GM18907 (cell line): ENCODE data around the gene ITGB3BP.
A peak's percentile ranks its signal among the peaks of the same experiment; 100 is the strongest.
"Not testable (repeated sequence)": the region's sequence is repeated elsewhere in the genome, so short reads cannot be mapped to it uniquely, and the experiment has no call there.

Source experiments
- ATAC-seq: cut with Tn5 transposase; IDR thresholded peaks from one replicate; pipeline ENCODE4 v1.9.1; 2021; ENCODE audit warnings: mild to moderate bottlenecking, moderate library complexity; ENCODE audit not compliant: unreplicated experiment

The ITGB3BP gene

DNA sequence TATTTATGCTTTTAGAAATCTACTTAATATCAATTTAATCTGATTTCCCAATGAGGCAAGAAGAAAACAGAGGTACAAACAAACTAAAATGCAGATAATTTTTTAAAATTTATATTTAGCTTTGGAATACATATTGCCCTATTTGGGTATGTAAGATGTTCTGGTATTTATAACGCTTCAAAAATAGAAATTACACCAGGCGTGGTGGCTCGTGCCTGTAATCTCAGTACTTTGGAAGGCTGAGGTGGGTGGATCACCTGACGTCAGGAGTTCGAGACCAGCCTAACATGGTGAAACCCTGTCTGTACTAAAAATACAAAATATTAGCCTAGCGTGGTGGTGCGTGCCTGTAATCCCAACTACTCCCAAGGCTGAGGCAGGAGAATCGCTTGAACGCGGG lies 13.3 kb downstream of the ITGB3BP start:
- ATAC-seq: no peak

DNA sequence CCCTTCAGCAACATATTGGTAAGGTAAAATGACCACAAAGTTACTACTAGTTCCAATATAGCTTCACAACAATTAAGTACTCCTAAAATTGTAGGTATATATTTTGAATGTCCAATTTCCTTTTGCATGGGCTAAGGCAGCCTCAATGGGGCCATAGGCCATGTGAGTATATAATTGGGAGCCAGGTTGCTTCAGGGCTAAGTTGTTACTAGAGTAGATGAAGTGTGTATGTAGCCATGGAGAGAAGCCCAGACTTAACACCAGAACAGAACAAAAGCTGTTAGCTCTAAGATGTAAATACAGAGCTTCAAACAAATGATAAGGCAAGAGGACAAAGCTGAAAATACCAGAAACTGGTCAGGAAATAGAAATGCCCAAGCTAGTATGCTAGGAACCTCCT lies 16.2 kb downstream of the ITGB3BP start:
- no peak for ATAC-seq

DNA sequence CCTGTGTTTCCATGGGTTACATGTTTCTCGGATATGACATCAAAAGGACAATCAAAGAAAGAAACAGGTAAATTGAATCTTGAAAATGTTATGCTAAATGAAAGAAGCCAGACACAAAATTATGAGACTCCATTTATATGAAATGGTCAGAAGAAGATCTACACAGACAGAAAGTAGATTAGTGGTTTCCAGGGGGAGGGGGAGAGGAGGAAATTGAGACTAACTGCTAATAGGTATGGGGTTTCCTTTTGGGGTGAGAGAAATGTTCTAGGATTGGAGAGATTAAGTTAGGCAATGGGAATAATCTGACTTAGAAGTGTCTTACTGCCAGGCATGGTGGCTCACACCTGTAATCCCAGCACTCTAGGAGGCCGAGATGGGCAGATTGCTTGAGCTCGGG lies 21.8 kb downstream of the ITGB3BP start:
- ATAC-seq: no peak

DNA sequence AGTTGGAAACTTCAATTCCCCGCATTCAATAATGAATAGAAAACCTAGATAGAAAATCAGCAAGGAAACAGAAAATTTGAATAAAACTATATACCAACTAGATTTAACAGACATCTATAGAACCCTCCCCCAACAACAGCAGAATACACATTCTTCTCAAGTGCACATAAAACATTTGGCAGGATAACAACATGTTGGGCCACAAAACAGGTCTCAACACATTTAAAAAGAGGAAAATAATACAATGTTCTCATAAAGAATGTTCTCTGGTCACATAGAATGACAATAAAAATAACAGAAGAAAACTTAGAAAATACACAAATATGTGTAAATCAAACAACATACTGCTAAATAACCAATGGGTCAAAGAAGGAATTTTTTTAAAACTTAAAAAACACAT lies 24.9 kb downstream of the ITGB3BP start:
- no peak for ATAC-seq

DNA sequence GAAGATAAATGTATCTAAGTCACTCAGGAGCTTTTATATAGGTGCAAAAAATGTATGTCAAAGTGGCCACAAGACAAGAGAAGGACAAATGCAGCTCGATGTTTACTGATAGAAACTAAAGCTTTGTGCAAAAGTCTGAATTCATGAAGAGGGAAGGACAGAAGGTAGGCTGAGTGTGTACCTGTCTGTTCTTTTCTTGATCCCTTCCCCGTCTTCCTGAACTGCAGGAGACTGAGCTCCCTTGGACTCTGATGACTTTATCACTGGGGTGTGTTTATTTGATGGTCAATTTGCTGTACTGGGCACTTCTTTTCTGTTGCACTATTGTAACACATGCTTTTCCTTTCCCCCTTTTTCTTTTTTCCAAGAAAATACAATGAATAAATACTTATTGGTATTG lies 25.4 kb downstream of the ITGB3BP start:
- ATAC-seq: no peak

DNA sequence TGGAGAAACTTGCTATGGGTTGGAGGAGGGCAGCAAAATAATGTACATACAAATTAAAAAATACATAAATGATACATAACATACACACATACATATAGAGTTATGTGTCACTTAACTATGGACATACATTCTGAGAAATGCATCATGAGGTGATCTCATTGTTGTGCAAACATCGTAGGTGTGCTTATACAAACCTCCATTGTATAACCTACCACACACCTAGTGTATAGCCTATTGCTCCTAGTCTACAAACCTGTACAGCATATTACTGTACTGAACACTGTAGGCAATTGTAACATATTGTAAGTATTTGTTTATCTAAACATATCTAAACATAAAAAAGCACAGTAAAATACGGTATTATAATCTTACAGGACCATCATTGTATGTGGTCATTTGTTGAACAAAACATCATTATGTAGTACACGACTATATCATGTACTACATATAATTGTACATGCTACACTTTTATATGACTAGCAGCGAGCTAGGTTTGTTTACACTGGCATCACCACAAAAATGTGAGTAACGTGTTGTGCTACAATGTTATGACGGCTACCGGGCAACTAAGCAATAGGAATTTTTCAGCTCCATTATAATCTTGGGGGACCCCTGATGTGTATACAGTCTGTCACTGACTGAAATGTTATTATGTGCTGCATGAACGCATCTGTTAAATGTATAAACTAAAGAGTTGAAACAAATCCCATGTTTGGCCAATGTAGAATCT lies 35.5 kb downstream of the ITGB3BP start:
- ATAC-seq: no peak

DNA sequence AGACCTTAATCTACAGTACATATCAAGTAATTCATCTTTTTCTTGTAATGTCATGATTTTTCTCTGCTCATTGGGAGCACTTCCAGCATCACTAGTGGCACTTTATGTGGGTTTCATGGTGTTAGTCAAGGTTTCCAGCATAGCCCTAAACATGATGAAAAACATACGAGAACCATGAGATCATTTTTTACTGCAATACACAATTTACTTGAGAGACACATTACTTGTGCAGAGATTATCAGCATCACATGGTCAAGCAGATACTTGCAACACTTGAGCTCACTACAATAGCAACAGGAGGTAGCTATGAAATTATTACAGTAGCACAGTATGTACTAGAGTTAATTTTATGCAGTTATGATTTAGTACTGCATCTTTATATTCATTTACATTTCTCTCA lies 36.4 kb downstream of the ITGB3BP start:
- ATAC-seq: no peak

DNA sequence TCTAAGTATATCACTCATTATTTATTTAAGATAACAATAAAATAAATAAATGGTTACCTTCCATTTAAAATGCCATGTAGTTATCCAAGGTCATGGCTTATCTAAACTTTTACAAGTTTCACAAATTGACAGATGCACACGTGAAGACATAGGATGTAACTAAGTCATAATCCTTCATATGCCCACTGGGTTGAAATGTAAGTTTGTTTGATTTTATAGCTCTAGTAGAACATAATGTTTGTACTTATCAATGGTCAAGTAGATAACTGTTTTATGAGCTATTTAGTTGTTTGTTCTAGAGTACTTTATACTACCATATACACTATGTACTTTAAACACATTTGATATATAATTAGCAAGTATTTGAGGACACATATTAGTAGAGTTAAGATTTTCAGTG lies 43.0 kb downstream of the ITGB3BP start:
- no peak for ATAC-seq

DNA sequence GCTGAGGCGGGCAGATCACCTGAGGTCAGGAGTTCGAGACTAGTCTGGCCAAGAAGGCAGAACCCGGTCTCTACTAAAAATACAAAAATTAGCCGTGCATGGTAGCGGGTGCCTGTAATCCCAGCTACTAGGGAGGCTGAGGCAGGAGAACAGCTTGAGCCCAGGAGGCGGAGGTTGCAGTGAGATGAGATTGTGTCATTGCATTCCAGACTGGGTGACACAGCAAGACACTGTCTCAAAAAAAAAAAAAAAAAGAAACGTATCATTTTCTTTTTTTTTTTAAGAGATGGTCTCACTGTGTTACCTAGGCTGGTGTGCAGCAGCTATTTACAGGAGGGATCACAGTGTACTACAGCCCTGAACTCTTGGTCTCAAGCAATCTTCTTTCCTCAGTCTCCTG lies 47.3 kb downstream of the ITGB3BP start:
- no peak for ATAC-seq

DNA sequence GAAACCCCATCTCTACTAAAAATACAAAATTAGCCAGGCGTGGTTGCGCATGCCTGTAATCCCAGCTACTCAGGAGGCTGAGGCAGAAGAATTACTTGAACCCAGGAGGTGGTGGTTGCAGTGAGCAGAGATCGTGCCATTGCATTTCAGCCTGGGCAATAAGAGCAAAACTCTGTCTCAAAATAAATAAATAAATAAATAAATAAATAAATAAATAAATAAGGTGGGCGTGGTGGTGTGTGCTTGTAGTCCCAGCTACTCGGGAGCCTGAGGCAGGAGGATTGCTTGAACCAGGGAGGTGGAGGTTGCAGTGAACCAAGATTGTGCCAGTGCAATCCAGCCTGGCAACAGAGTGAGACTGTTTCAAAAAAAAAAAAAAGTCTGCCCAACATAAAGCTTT lies 54.3 kb downstream of the ITGB3BP start:
- not testable (repeated sequence) for ATAC-seq

DNA sequence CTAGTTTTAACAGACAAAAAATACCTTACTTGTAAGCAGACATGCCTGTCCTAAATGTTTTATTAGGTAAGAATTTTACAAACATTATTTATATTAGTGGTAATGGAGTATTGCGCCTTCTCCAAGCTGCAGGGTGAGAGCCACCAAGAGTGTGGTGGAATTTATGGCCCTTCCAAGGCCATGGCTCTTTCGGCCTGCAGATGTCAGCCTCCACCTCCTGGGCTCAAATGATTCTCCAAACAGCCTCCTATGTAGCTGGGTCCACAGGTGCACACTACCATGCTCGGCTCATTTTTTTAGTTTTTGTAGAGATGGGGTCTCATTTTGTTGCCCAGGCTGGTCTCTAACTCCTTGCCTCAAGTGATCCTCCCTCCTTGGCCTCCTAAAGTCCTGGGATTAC lies 56.3 kb downstream of the ITGB3BP start:
- no peak for ATAC-seq

DNA sequence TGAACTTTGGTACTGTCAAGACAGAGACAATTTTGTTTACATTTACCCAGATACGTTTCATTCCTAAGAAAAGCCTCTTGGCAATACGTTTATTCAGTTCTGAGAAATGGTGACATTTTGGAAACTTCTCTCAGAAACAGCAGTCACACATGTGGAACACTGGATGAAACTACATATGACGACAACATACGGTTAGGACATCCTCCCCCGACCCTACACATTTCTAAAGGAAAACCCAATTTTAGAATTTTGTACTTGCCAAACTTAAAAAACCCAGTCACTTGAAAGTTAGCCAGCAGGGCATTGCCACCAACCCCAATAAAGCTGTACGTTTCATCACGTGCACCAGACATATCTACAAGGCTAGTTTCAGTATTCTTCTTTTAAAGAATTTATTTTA lies 56.8 kb downstream of the ITGB3BP start:
- no peak for ATAC-seq

DNA sequence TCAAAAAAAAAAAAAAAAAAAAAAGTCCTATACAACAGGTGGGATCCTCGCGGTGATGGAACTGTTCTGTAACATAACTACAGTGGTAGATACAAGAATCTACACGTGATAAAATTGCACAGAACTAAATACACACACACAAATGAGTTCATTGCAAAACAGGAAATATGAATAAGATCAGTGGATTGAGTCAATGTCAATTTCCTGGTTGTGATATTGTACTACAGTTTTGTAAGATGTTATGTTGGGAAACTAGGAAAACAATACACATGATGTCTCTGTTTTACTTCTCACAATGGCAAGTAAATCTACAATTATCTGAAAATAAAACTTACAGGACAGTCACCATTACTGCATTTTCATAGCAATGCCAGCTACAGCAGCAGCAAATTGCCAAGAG lies 59.8 kb downstream of the ITGB3BP start:
- ATAC-seq: no peak

DNA sequence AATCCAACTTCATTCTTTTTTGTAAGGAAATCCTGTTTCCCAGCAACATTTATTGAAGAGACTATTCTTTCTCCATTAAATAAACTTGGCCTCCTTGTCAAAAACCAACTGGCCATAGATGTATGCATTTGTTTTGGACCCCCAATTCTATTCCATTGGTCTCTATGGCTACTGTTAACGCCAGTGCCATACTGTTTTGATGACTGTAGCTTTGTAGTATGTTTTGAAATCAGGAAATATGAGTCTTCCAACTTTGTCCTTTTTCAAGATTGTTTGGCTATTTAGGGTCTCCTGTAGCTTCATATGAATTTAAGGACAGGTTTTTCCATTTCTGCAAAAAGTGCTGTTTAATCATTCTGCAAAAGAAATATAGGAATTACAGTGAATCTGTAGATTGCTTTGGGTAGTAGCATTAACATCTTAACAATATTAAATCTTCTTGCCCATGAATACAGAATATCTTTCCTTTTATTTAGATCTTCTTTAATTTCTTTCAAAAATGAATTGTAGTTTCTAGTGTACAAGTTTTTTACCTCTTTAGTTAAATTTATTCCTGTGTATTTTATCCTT lies 61.3 kb downstream of the ITGB3BP start:
- ATAC-seq: no peak

DNA sequence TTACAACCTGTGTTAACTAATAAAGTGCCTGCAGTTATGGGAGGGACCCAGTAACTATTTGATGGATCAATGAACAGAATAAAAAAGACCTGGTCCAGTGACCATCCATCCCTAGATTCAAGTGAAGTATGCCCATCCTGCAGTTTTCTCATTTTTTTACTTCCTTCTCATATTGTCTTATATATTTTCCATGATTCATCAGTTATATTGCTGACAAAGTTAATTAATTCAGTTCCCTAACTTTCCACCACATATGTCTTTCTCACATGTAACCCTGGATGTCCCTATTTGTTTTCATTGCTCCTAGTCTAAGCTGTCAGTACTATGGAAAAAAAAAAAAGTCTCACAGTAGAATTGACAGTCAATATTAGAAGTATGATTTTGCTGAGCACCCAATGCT lies 64.3 kb downstream of the ITGB3BP start:
- no peak for ATAC-seq

DNA sequence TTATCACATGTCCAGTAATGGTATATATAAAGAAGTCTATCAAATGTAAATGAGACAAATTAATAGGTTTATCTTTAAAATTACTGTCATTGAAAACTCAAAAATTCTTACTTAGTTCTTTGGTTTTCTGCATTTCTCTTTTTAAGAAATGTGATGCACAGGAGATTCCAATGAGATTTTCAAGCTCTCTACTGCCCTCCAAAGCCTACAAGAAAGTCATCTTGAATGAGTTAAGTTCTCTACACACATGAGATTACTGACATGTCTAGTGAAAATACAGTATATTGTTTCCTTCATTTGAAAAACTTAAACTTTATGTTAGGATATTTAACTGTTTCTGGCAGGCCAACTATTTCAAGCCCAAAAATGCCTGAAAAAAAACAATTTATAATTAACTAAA lies 68.8 kb downstream of the ITGB3BP start:
- no peak for ATAC-seq

DNA sequence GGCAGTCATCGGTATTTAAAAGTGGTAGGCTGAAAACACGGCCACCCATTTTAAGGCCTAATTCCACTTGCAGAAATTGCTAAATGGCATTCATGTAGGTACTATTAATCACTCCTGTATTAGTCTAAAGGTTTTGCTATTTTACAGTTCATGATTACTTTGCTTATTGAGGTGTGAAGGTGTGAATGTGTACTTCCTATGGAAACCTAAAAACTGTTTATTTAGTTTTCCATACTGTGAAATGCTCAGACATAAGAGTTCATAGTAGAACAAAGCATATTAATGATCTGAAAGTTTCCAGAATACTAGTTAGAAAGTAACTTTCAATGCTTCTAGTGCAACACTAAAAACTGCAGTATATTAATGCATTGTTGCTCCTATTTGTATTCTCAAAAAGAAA lies 69.8 kb downstream of the ITGB3BP start:
- peak; percentile 53 for ATAC-seq

DNA sequence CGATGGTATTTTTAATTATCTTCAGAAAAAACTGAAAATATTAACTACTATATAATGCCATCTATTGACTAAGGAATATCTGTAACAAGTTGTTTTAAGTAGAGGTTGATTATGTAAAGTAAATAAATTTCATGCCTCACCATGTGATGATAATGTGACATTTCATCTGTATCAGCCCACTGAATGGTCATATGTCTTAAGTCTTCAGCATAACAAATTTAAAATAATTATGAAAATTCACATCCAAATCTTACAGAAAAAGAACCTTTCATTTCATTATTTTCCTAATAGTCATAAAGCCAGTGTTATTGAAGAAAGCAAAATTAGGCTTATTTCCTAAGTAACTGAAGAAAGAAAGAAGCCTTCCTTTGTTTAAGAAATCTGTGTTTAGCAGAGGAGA lies 72.6 kb downstream of the ITGB3BP start:
- ATAC-seq: no peak

DNA sequence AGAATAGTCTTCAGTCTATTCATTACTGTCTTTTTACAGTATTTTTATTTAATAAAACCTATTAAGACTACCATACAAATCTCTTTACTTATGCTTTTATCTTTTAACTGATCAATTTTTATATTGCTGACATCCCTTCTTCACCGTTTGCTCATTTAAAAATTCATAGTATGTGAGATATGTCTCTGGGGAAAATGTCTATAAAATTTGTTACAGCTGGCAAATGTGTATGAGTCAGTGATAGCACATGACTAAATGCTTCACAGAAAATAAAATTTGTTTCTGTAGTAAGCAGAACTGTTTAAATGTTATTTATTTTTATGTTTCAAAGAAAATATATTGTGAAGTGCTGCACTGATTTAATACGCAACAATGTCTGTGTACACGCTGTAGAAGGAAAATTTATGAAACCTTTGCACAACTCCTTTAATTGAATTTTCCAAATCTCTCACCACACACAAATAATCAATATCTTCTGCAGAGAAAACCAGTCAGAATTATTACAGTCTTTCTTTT lies 74.2 kb downstream of the ITGB3BP start:
- ATAC-seq: no peak

DNA sequence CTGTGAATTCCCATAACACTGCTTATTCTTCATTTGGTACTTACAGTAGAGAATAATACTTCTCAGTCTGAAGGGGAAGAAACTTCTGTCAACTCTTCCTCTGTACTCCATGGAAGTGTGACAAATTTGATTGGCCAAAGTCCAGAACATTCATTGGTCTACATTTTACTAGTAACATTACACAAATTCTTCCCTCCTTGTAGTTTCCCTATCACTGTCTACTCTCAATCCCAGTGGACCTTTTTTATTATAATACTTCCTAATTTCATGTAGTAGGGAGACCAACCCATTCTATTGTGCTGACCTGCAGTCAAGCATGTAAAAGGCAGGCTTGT lies 80.9 kb downstream of the ITGB3BP start:
- ATAC-seq: no peak

DNA sequence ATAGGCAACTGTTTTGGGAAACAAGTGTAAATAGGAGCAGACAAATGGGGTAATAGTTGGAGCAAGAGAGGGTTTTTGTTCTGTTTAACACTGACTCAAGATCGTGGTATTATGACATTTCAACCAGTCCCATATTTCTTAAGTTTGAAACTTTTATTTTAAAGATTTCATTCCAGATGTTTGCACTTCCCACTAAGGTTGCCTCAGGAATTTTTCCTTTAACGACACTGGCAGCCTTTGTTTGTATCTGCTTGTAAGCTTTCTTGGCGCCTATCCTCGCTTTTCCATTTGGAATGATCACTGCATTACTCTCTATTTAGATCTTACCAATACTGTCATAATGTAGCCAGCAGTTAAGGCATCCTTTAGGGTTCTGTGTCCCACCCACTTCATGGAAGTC lies 87.9 kb downstream of the ITGB3BP start:
- ATAC-seq: no peak

DNA sequence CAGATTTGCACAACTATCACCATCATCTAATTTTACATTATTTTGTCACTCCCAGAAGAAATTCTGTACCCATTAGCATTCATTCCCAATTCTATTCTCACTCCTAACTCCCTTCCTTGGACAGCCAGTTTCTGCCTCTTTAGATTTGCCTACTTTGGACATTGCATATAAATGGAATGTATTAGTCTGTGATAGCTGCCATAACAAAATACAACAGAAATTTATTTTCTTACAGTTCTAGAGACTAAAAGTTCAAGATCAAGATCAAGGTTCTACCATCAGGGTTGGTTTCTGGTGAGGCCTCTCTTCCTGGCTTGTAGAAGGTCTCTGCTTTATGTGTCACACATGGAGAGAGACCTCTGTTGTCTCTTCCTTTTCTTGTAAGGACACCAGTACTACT lies 93.7 kb downstream of the ITGB3BP start:
- ATAC-seq: no peak

DNA sequence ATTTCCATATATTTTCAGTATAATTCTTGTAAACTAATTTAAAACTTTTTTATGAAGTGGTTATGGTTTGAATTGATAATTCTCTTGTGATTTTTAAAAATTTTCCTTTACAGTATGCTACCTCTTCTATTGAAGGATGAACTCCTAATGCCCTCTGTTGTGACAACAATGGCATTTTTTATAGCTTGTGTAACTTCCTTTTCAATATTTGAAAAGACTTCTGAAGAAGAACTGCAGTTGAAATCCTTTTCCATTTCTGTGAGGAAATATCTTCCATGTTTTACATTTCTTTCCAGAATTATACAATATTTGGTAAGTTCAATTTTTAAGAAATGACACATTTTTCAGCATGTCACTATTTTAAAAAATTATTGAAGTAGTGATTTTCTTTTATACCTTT lies 94.2 kb downstream of the ITGB3BP start:
- ATAC-seq: no peak
